Superior temporal gyrus (tissue), 1 donor: ENCODE data around the gene OLFM3.

ENCODE experiments used
- DNase-seq: peaks from one replicate; pipeline ENCODE4 v3.0.0-alpha.2; 2016; ENCODE audit errors: extremely low spot score

OLFM3 gene

DNA sequence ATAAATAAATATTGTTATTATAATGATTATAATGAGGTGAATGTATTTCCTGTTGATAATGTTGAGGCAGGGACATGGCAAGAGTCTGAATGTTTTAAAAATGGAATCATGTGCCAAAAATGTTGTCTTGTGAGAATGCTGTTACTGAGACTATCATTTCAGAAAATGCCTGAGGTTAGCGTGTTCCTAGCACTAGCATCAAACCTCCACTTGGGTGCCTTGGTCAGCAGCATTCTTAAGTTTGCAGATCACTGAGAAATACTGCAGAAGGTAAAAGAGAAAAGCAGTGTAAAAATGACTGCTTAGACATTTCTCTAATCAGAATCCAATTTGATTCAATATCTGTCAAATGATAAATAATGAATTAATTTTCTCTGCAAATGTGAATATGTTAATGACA is 50.8 kb downstream of the OLFM3 start:
- no peak for DNase-seq

- no peak for DNase-seq
These were observed 53.5 kb downstream of the OLFM3 start for GRCh38 chr1:101943237-101943636.

DNA sequence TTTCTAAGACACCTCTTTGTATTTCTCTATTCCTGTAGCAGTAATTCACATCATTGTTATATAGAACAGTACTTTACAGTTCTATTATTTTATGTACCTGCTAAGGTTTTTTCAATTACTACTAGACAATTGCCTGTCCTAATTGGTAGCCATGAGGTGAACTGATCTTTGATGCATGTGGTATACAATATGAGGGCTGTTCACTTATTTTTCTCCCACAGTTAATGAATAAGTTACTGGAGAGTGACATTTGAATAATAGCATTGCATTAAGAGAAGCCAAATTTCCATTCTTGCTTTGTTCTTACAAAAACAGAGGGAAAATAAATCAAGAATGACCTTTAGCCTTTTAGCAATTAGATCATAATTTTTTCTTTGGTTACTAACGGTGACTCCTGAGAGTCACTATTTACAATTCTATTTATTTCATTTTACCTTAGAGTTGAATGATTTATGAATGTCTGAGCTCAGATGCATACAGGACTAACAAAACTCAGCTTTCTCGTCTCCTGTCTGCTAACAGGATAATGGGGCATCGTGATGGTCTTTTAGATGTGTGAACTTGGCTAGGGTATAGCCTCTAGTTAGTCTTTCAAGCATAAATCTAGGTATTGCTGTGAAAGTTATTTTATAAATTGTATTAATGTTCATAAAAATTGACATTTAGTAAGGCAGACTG is 54.1 kb downstream of the OLFM3 start:
- no peak for DNase-seq

DNA sequence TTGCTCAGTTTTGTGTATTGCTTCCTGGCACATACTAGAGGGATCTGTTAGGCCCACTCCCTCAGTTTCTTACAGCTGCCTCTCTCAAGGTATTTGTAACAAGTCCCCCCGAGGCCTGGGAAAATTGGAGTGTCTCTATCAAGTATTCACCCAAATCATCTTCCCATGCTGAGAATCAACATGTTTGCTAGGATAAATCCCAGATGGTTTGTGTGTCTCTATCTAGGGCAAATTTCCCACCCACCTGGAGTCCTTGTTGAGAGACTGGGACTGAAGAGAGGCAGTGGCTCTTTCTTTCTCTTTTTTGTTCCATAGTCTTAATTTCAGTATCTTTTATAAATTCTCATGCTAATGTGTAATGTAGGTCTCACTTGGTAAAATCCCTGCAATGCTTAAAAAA is 58.0 kb downstream of the OLFM3 start:
- no peak for DNase-seq

DNA sequence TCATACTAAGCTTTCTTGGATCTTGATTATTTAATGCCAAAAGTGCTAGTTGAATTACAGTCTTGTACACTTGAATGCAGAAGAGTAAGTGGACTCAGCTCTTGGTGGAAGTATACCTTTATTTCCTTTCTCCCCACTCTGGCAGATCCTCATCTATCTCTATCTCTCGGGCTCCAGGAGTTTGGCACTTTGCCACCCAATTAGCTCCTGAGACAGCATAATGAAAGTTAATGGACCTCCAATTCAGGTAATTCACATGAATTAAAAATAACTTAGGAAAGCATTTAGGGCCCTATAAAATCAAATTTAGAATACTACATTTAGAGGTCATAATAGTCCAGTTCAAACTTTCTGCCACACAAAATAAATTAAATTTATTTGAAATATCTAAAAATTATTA is 67.4 kb downstream of the OLFM3 start:
- DNase-seq = no peak

DNA sequence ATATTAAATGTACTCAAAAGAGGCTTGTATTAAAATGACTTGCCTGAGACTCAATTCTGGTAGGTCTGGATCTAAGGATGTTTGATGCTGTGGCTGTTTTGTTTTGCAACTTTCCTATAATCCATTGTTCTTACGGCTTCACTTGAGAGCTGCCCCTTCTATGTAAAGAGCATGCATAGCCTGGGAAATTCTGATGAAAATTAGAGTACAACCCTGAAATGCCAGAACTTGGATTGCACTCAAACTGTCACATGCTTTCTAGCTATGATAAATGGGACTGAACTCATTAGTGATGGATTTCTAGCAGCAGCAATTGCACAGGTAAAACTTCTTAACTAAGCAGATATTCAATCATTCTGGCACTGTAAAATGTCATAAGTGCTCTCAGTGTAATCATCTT is 67.9 kb downstream of the OLFM3 start:
- no peak for DNase-seq

GRCh38 chr1:101924700-101925099 is 72.0 kb downstream of the OLFM3 start:
- no peak for DNase-seq

GRCh38 chr1:101920577-101920976 is 76.1 kb downstream of the OLFM3 start:
- no peak for DNase-seq

DNA sequence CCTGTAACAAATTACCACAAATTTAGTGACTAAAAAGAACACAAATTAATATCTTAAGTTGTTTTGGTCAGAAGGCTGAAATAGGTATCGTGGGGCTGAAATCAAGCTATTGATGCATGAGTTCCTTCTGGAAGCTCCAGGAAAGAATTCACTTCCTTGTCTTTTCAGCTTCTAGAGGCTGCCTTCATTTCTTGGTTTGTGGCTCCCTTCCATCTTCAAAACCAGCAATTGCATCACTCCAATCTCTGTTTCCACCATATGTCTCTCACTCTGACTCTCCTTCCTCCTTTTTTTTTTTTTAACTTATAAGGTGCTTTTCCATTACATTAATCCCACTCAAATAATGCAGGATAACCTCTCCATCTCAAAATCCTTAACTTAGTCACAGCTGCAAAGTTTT is 78.4 kb downstream of the OLFM3 start:
- DNase-seq = no peak

DNA sequence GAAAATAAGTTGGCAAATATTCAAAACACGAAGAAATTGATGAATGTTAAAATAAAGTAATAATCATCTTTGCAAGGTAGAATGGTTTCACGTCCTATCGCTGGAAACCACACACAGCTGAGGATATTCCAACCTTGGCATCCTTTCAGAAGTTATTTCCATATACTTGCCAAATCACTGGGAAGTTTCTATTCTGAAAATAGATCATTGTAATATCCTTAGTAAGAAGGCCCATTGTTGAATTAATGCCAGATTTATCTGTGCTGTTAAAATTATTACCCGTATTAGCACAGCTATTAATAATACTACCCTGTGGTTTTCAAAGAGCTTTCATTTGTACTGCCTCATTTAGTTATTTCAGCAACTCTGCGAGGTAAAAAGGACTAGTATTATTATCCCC is 81.1 kb downstream of the OLFM3 start:
- no peak for DNase-seq

DNA sequence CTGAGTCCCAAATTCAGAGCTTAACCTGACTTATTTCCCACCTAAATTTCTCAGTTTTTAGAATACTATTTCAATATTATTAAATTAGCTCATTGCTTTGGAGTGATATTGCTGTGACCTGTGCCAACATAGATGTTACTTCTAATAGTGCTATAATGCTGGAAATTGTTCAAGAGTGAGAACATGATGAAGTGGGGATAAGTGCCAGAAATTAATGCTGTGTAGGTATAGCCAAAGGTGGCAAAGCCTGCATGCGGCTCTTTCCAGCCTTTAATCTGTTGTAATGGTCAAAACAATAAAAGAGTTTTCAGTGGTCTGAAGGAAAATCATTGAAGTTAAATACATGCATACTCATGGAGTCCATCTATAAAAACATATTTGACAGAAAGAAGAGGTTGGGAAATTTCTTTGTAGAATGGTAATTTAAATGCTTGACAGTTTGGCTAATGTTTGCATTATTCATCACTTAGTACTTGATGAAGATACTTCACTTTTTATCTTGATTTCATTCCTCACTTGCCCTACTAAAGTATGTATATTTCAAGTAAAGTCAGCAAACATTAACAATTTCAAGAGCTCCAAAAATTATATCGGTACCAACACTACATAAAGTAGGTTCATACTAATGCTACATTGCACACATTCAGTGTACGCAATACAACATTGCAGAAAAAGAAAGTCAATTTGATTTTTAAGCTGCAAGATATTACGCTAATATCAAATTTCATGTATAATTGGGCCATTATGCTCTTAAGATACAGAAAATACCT is 82.1 kb downstream of the OLFM3 start:
- no peak for DNase-seq

DNA sequence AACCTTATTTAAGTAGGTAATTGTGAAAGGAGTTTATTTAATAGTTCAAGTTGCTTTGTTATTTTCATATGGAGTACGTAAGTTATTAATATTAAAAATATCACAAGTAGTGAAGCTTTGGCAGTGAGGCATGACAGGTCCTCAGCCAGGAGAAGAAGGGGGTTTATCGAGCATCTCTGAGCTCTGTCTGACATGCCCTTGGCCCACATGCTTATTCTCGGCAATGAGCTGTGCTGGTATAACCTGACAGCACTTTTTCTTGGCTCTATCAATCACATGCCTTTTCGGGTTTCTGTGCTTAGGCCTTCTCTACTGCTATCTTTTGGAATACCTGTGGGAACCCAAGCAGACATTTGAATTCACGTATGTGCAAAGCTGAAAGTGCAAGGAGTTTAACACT is 84.8 kb downstream of the OLFM3 start:
- DNase-seq = no peak

DNA sequence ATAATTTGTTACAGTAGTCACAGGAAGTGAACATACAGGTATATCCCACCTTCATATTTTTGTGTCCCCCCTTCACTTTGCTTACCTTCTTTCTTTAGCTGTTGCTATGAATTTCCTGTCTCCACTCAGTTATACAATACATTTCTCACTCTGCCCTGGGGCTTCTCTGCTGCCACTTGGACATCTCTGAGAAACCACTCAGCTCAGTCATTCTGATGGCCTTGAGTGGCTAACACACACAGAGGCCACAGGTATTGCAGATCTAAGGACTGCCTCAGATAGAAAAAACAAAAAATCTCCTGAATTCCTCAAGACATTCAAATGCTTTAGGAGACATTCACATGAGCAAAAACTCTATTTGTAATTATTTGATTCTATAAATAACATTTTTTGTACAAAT is 87.7 kb downstream of the OLFM3 start:
- no peak for DNase-seq

GRCh38 chr1:101907264-101907663 is 89.5 kb downstream of the OLFM3 start:
- DNase-seq = no peak

GRCh38 chr1:101905283-101905835 is 91.4 kb downstream of the OLFM3 start:
- DNase-seq = no peak

DNA sequence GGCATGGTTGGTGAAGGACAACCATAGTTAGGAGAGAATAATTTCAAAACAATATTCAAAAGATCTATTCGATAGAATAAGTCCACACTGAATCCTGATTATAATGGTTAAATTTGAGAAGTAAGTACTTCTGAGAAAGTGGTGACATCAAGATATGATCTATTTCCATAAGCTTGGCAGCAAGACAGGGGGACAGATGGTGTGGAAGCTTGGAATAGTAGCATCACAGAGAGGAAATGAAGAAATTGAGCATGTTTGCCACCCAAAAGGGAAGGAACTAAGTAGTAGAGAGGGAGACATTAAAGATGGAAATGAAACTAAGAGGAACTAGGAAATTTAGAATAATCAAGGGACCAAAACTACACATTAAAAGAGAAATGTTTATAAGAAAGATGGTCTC is 94.5 kb downstream of the OLFM3 start:
- DNase-seq = peak; percentile 75

GRCh38 chr1:101898137-101898536 is 98.6 kb downstream of the OLFM3 start:
- no peak for DNase-seq

DNA sequence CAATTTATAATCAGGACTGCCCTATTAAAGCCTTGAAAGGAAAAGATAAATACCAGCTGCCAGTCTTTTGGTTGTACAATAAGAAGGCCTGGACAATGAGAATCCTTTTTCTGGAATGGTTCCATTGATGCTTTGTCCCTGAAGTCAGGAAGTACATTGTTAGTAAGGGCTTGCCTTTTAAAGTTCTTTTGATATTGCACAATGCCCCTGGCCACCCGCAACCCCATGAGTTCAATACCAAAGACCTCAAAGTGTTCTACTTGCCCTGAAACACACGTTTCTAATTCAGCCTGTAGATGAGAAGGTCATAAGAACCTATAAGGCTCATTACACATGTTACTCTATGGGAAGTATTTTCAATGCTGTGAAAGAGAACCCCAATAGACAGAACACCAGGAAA is 112.1 kb downstream of the OLFM3 start:
- no peak for DNase-seq

GRCh38 chr1:101875891-101876290 is 120.8 kb downstream of the OLFM3 start:
- no peak for DNase-seq

GRCh38 chr1:101873672-101874071 is 123.1 kb downstream of the OLFM3 start:
- DNase-seq = no peak

- no peak for DNase-seq
These were observed 136.8 kb downstream of the OLFM3 start for GRCh38 chr1:101859941-101860340.

DNA sequence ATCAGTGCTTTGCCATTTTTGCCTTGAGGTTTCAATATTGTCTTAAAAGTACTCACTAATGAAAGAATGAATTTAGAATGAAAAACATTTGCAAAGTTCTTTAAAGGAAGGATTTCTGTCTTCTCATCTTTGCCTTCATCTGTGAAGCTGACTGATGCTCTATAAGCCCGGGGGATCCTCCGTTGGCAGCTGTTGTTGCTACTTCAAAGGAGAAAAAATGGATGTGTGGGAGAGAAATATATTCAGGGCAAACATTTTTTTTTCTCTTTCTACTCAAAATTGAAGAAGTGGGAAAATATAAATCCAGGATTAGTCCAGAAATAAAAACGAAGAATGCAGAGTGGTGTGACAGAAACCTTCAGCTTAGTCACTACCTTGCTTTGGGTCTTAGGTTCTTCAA is 142.5 kb downstream of the OLFM3 start:
- DNase-seq = peak; percentile 58

GRCh38 chr1:101852936-101853335 is 143.8 kb downstream of the OLFM3 start:
- no peak for DNase-seq
